NT2/D1 (cell line): ENCODE results near the gene MYO1G.

ENCODE experiments used
- SUZ12 ChIP-seq: IDR thresholded peaks from 2 replicates; pipeline ENCODE4 v1.6.1; 2011; ENCODE audit not compliant: insufficient read length, insufficient read depth; ENCODE audit errors: extremely low read depth
- YY1 ChIP-seq: IDR thresholded peaks from 2 replicates; pipeline ENCODE4 v1.6.1; 2011; ENCODE audit not compliant: insufficient read length, insufficient read depth
- ZNF274 ChIP-seq: IDR thresholded peaks from 2 replicates; pipeline ENCODE4 v1.6.1; 2011; ENCODE audit warnings: mild to moderate bottlenecking, low read depth, low read length

GRCh38 chr7:44955733-44956132, 23.1 kb downstream of the MYO1G start:
- TF ChIP-seq SUZ12 (no peak), ZNF274 (no peak), YY1 (no peak)
